HepG2 (cell line): ENCODE results near the gene TAF8. TPM values are rescaled to one million over a fixed set of nuclear protein-coding genes. Genes with fewer than 3 reads are reported as not detected.

ENCODE experiments used
- ATAC-seq: fragments of 200-7000 bp; cut with Tn5 transposase; 3 replicates; pipeline ENCODE4 v1.9.1; 2020; ENCODE audit warnings: mild to moderate bottlenecking, moderate library complexity
- BruUV-seq: library from RNA; stranded (reverse); fragments of 400-500 nt; replicated peaks from 2 replicates; lab custom pipeline; 2021; lab: Mats Ljungman, UMichigan
- CTCF ChIA-PET: fragments of 300-600 bp; formaldehyde crosslinking; extraction: SDS; loops from one replicate; lab custom pipeline; 2021; ENCODE audit warnings: low total read pairs, inconsistent platforms, low intra/inter-chr PET ratio; lab: Yijun Ruan, JAX
- POLR2A ChIA-PET: fragments of 350-600 bp; sonication (Branson Sonifier 250); formaldehyde crosslinking; loops from one replicate; lab custom pipeline; 2020; ENCODE audit warnings: antibody characterized with exemption, inconsistent platforms; lab: Yijun Ruan, JAX
- DNase-seq: peaks from one replicate; pipeline ENCODE4 v3.0.0-alpha.2; 2015; ENCODE audit warnings: low spot score
- FAIRE-seq: peaks from 3 replicates; lab custom pipeline; 2011; peaks lifted over from hg19 to GRCh38; lab: Jason Lieb, UNC
- H2AFZ ChIP-seq: one replicate; pipeline ENCODE4 v1.6.1; 2011; ENCODE audit warnings: low read length, inconsistent platforms
- H3K27ac ChIP-seq: fragments of 300-600 bp; 3 replicates; pipeline ENCODE4 v1.8.0; 2011; ENCODE audit warnings: mixed run types, mild to moderate bottlenecking, mixed read lengths, low read length, inconsistent platforms; ENCODE audit not compliant: insufficient read depth; ENCODE audit errors: extremely low read length
- H3K27me3 ChIP-seq, 2 experiments: fragments of 200-600 bp in 1 of 2; 2 replicates in 1 of 2; 3 replicates in 1 of 2; pipeline versions ENCODE4 v1.6.0 to v1.8.0; 2011; ENCODE audit warnings: low read length in 2 of 2, mild to moderate bottlenecking in 2 of 2, moderate library complexity in 2 of 2, inconsistent platforms in 1 of 2; ENCODE audit not compliant: insufficient read depth in 2 of 2, control insufficient read depth in 1 of 2
- H3K36me3 ChIP-seq, 2 experiments: fragments of 200-600 bp in 1 of 2; replicated peaks in 1 of 2; 2 replicates in 1 of 2; 3 replicates in 1 of 2; pipeline versions ENCODE4 v1.5.1 to v1.8.0; 2011; ENCODE audit warnings: low read length in 2 of 2, inconsistent platforms in 1 of 2; ENCODE audit not compliant: insufficient read depth in 2 of 2, control insufficient read depth in 1 of 2
- H3K4me1 ChIP-seq: 2 replicates; pipeline ENCODE4 v1.5.1; 2012; ENCODE audit warnings: low read length, inconsistent platforms; ENCODE audit not compliant: insufficient read depth
- H3K4me2 ChIP-seq: 2 replicates; pipeline ENCODE4 v1.6.0; 2011; ENCODE audit warnings: low read depth, low read length, inconsistent platforms
- H3K4me3 ChIP-seq, 3 experiments: fragments of 200-600 bp in 1 of 3; sonication (generic), shearing (Covaris generic) in 1 of 3; replicated peaks in 1 of 3; 2 replicates each; pipeline ENCODE4 v1.5.1; 2011 to 2016; ENCODE audit warnings: low read length in 3 of 3, inconsistent platforms in 2 of 3, low read depth in 2 of 3, mild to moderate bottlenecking in 2 of 3, control low read depth in 1 of 3, mixed read lengths in 1 of 3; ENCODE audit not compliant: insufficient read depth in 1 of 3
- H3K79me2 ChIP-seq: one replicate; pipeline ENCODE4 v1.6.1; 2011; ENCODE audit warnings: low read length, inconsistent platforms; ENCODE audit not compliant: insufficient read depth
- H3K9ac ChIP-seq: 2 replicates; pipeline ENCODE4 v1.6.0; 2011; ENCODE audit warnings: mild to moderate bottlenecking, low read depth, low read length, inconsistent platforms; ENCODE audit not compliant: insufficient read depth
- H3K9me3 ChIP-seq: 2 replicates; pipeline ENCODE4 v1.5.1; 2012; ENCODE audit warnings: mild to moderate bottlenecking, low read length
- H4K20me1 ChIP-seq: 2 replicates; pipeline ENCODE4 v1.6.0; 2011; ENCODE audit warnings: inconsistent platforms, mild to moderate bottlenecking, low read length, moderate library complexity; ENCODE audit not compliant: insufficient read depth
- HNRNPL ChIP-seq: fragments of 200-400 bp; formaldehyde crosslinking; IDR thresholded peaks from 2 replicates; pipeline ENCODE4 v1.6.1; 2017; ENCODE audit warnings: mild to moderate bottlenecking, low read depth, low read length
- NCOR1 ChIP-seq: fragments of 200-600 bp; sonication (generic); IDR thresholded peaks from 2 replicates; pipeline ENCODE4 v1.7.0; 2017; ENCODE audit warnings: antibody characterized with exemption, low read length, borderline replicate concordance
- SNAPC4 ChIP-seq: sonication (generic); formaldehyde crosslinking; IDR thresholded peaks from 2 replicates; pipeline ENCODE4 v1.4.0; 2020; ENCODE audit warnings: mild to moderate bottlenecking, missing genetic modification reagents
- ZBTB4 ChIP-seq: sonication (generic); formaldehyde crosslinking; IDR thresholded peaks from 2 replicates; pipeline ENCODE4 v1.4.0; 2020; ENCODE audit warnings: missing genetic modification reagents, mild to moderate bottlenecking, borderline replicate concordance
- ZBTB7A ChIP-seq: sonication (generic); formaldehyde crosslinking; IDR thresholded peaks from 2 replicates; pipeline ENCODE4 v1.8.0; 2022; ENCODE audit warnings: mild to moderate bottlenecking, missing genetic modification reagents
- WGBS: methylation state at CpG from one replicate; pipeline ENCODE4 v1.1.6; 2017; ENCODE audit warnings: low lambda C conversion rate; 5-methylcytosine and 5-hydroxymethylcytosine counted together
- in situ Hi-C: cut with HindIII; loops from 2 replicates; pipeline ENCODE4 v1.10.0; 2017; ENCODE audit warnings: low pct_unique_long_range_greater_than_20kb; ENCODE audit not compliant: extremely low pct_ligation_motif_present
- intact Hi-C: fragments of 100-400 bp; cut with micrococcal nuclease; formaldehyde crosslinking; loops from one replicate; pipeline ENCODE4 v1.10.0; 2022; ENCODE audit not compliant: unreplicated experiment
- polyA plus RNA-seq, 8 experiments: library from polyadenylated mRNA; depleted of rRNA in 3 of 8; stranded (reverse) in 7 of 8; unstranded in 1 of 8; fragments of >200 nt; fragmentation: Illumina TruSeq in 4 of 8; extraction: Trizol in 4 of 8; gene quantifications; 2 replicates each; pipeline versions ENCODE4 v1.2.1 to v1.2.3, GENCODE V29; 2011 to 2016; ENCODE audit warnings: low read depth in 4 of 8, missing spikeins in 1 of 8, mixed read lengths in 1 of 8; ENCODE audit not compliant: insufficient read depth in 1 of 8
- total RNA-seq, 5 experiments: library from RNA; depleted of rRNA; stranded (reverse); fragments of >200 nt; fragmentation: Illumina TruSeq; extraction: Trizol; gene quantifications; 2 replicates each; pipeline ENCODE4 v1.2.3, GENCODE V29; 2016; ENCODE audit warnings: low read depth in 1 of 5

The TAF8 gene
- total and polyA plus RNA-seq, 2 of the 13 experiments (the other 11 are each of a cell fraction or from before 2014, with no cell fraction given), result 25.2 to 25.8 TPM

GRCh38 chr6:42012501-42013133, 37.7 kb upstream of the TAF8 start:
- no peak overlapping the region for H3K27ac ChIP-seq
- H3K4me2 ChIP-seq, result no peak overlapping the region
- no peaks in the 10 kb centered on the region for H3K36me3 ChIP-seq
- H2AFZ ChIP-seq, result no peak overlapping the region
- in situ Hi-C loops, result no loop called here
- no peak for TF ChIP-seq SNAPC4 (CRISPR knock-in tag)
- TF ChIP-seq, all 625 proteins: peak for 0
- Histone ChIP-seq H3K4me1 (peaks cover 12% of the 10 kb centered on the region), H3K27me3 (no peaks in the 10 kb centered on the region), H3K4me3 (no peak overlapping the region), H3K79me2 (no peaks in the 10 kb centered on the region), H4K20me1 (no peaks in the 10 kb centered on the region), H3K9ac (no peak overlapping the region), H3K9me3 (no peaks in the 10 kb centered on the region)
- DNase-seq (no peak), FAIRE-seq (no peak), ATAC-seq (no peak)
- ChIA-PET POLR2A (no interaction called here), CTCF (no interaction called here)
- BruUV-seq, result no TSS peak
- intact Hi-C loops, result no loop called here
- 51% methylated on average over 3 of the region's 3 CpGs for WGBS

GRCh38 chr6:42013134-42013516, 37.2 kb upstream of the TAF8 start:
- no peak overlapping the region for H3K27ac ChIP-seq
- TF ChIP-seq ZBTB4 (CRISPR knock-in tag) (no peak), NCOR1 (no peak), ZBTB7A (no peak), HNRNPL (no peak)
- H2AFZ ChIP-seq, result no peak overlapping the region
- in situ Hi-C loops (no loop called here), intact Hi-C loops (no loop called here)
- no TSS peak for BruUV-seq
- ChIA-PET POLR2A (no interaction called here), CTCF (no interaction called here)
- no peaks in the 10 kb centered on the region for H3K9me3 ChIP-seq
- H3K4me1 ChIP-seq, result 0 out of 2 replicates have a peak, but pooled peaks cover 11% of the 10 kb centered on the region
- no peak overlapping the region for H3K4me3 ChIP-seq
- WGBS, result 2% methylated on average over 2 of the region's 2 CpGs
- no peaks in the 10 kb centered on the region for H4K20me1 ChIP-seq
- ATAC-seq, result no peak
- no peak for DNase-seq
- H3K27me3 ChIP-seq, result no peaks in the 10 kb centered on the region
- no peaks in the 10 kb centered on the region for H3K36me3 ChIP-seq
- H3K9ac ChIP-seq, result no peak overlapping the region
- FAIRE-seq, result no peak
- H3K79me2 ChIP-seq, result no peaks in the 10 kb centered on the region
- no peak overlapping the region for H3K4me2 ChIP-seq
